ENCODE data around the gene PARD6B. TPM values are rescaled to one million over a fixed set of nuclear protein-coding genes. Genes with fewer than 3 reads are reported as not detected.
A peak's percentile ranks its signal among the peaks of the same experiment; 100 is the strongest.

PARD6B gene
- total and polyA plus RNA-seq, 2 of the 13 experiments (the other 11 are each of a cell fraction or from before 2014, with no cell fraction given): 6.9 to 22.2 TPM

DNA sequence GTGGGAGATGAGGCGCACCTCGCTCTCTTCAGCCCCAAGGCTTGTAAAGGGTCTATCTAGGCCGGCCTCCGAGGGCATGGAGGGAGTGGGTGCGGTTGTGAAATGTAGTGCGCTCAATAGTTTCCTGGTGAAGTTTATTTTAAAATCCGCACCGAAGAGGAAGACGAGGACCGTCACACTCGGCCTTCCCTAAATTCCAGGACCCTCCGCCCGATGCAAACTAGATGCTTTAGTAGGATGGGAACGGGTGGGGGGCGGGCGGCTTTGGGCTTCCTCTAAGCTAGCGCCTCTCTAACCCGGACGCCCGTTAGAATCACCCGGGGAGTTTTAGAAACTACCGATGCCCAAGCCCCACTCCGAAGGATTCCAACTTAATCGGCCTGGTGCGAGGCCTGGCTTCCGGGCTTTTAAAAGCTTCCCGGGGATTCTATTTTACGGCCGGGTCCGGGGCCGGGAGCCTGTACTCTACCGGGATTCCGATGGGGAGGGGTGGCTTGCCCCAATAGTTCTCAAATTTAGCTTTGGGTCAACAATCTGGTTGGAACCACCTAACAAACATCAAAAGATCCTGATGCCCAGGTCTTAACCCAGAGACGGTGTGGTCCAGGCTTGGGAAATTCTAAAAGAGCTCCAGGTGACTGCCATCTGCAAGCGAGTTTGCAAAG, 62.9 kb downstream of the PARD6B start (continued):
- TF ChIP-seq, protein P1, sequence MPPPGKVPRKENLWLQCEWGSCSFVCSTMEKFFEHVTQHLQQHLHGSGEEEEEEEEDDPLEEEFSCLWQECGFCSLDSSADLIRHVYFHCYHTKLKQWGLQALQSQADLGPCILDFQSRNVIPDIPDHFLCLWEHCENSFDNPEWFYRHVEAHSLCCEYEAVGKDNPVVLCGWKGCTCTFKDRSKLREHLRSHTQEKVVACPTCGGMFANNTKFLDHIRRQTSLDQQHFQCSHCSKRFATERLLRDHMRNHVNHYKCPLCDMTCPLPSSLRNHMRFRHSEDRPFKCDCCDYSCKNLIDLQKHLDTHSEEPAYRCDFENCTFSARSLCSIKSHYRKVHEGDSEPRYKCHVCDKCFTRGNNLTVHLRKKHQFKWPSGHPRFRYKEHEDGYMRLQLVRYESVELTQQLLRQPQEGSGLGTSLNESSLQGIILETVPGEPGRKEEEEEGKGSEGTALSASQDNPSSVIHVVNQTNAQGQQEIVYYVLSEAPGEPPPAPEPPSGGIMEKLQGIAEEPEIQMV (CRISPR knock-in tag; IDR thresholded peaks at IDR 0.05; ENCODE audit: low read depth): no peak
- no peak for TF ChIP-seq GRHL1 (CRISPR knock-in tag; conservative IDR thresholded peaks at IDR 0.05)
- TF ChIP-seq ZNF83 (CRISPR knock-in tag; IDR thresholded peaks at IDR 0.05; ENCODE audit: borderline replicate concordance): no peak
- no peak for TF ChIP-seq HMG20A (CRISPR knock-in tag; IDR thresholded peaks at IDR 0.05; ENCODE audit: borderline replicate concordance)
- no peak for TF ChIP-seq ZNF782 (CRISPR knock-in tag; IDR thresholded peaks at IDR 0.05; ENCODE audit: borderline replicate concordance)
- 0 out of 2 replicates have a peak, but pooled peaks have one; percentile 41 for TF ChIP-seq ZNF232 (CRISPR knock-in tag; IDR thresholded peaks at IDR 0.05; ENCODE audit: borderline replicate concordance)
- TF ChIP-seq TFAP4 (IDR thresholded peaks at IDR 0.05; ENCODE audit: borderline replicate concordance, low read depth): 0 out of 2 replicates have a peak, but pooled peaks have one; percentile 41
- no peak for TF ChIP-seq TFE3 (CRISPR knock-in tag; IDR thresholded peaks at IDR 0.05)
- no peak for TF ChIP-seq UBTF (CRISPR knock-in tag; IDR thresholded peaks at IDR 0.05)
- TF ChIP-seq, protein P2, sequence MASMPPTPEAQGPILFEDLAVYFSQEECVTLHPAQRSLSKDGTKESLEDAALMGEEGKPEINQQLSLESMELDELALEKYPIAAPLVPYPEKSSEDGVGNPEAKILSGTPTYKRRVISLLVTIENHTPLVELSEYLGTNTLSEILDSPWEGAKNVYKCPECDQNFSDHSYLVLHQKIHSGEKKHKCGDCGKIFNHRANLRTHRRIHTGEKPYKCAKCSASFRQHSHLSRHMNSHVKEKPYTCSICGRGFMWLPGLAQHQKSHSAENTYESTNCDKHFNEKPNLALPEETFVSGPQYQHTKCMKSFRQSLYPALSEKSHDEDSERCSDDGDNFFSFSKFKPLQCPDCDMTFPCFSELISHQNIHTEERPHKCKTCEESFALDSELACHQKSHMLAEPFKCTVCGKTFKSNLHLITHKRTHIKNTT (CRISPR knock-in tag; IDR thresholded peaks at IDR 0.05): no peak
- no peak for TF ChIP-seq LCORL (IDR thresholded peaks at IDR 0.05)
- 0 out of 2 replicates have a peak, but pooled peaks have one; percentile 3 for TF ChIP-seq LCORL (CRISPR knock-in tag; IDR thresholded peaks at IDR 0.05)
- TF ChIP-seq, protein P3, sequence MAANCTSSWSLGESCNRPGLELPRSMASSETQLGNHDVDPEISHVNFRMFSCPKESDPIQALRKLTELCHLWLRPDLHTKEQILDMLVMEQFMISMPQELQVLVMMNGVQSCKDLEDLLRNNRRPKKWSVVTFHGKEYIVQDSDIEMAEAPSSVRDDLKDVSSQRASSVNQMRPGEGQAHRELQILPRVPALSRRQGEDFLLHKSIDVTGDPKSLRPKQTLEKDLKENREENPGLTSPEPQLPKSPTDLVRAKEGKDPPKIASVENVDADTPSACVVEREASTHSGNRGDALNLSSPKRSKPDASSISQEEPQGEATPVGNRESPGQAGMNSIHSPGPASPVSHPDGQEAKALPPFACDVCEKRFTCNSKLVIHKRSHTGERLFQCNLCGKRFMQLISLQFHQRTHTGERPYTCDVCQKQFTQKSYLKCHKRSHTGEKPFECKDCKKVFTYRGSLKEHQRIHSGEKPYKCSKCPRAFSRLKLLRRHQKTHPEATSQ (CRISPR knock-in tag; IDR thresholded peaks at IDR 0.05; ENCODE audit: borderline replicate concordance): no peak
- TF ChIP-seq ZNF136 (CRISPR knock-in tag; IDR thresholded peaks at IDR 0.05; ENCODE audit: low read depth): no peak
- no peak for TF ChIP-seq CHCHD3 (CRISPR knock-in tag; IDR thresholded peaks at IDR 0.05)
- no peak for TF ChIP-seq MAZ (IDR thresholded peaks at IDR 0.05; ENCODE audit: borderline replicate concordance, low read depth, low read length)
- no peak for TF ChIP-seq MAZ (CRISPR knock-in tag; IDR thresholded peaks at IDR 0.05; ENCODE audit: low read depth)
- TF ChIP-seq MTA1 (CRISPR knock-in tag; IDR thresholded peaks at IDR 0.05; ENCODE audit: borderline replicate concordance): no peak

All from HepG2 (cell line).